Muscle of leg (tissue), 11 donors: ENCODE results near the gene PSMD6. TPM values are rescaled to one million over a fixed set of nuclear protein-coding genes. Genes with fewer than 3 reads are reported as not detected.

Experiments
- DNase-seq: peaks from one replicate; pipeline ENCODE4 v3.0.0; 2013
- H3K27ac ChIP-seq: one replicate; pipeline ENCODE4 v1.5.1; 2013; ENCODE audit warnings: mild to moderate bottlenecking, low read length, control low read depth
- H3K27me3 ChIP-seq: one replicate; pipeline ENCODE4 v1.6.1; 2013; ENCODE audit warnings: low read length; ENCODE audit not compliant: control insufficient read depth, insufficient read depth
- H3K36me3 ChIP-seq: one replicate; pipeline ENCODE4 v1.6.1; 2013; ENCODE audit warnings: low read length; ENCODE audit not compliant: control insufficient read depth, insufficient read depth
- H3K4me1 ChIP-seq: one replicate; pipeline ENCODE4 v1.6.1; 2013; ENCODE audit warnings: low read length; ENCODE audit not compliant: control insufficient read depth, insufficient read depth
- H3K4me3 ChIP-seq: one replicate; pipeline ENCODE4 v1.5.1; 2013; ENCODE audit warnings: low read length, control low read depth
- H3K9me3 ChIP-seq: replicated peaks from 2 replicates; pipeline ENCODE4 v1.6.1; 2013; ENCODE audit warnings: low read depth, low read length; ENCODE audit not compliant: control insufficient read depth
- WGBS: methylation state at CpG from one replicate; pipeline ENCODE4 v1.1.5; 2013; ENCODE audit warnings: missing lambda C conversion rate; ENCODE audit not compliant: insufficient coverage; 5-methylcytosine and 5-hydroxymethylcytosine counted together
- polyA plus RNA-seq, 8 donors: library from polyadenylated mRNA; unstranded; fragments of 120-200 nt; gene quantifications; one replicate each; pipeline versions ENCODE4 v1.2.1 to v1.2.3, GENCODE V29; 2013; ENCODE audit warnings: inconsistent platforms in 1 of 8, low replicate concordance in 1 of 8; ENCODE audit not compliant: insufficient read length in 8 of 8, insufficient read depth in 1 of 8
- total RNA-seq: library from RNA; stranded (reverse); fragments of 120-200 nt; gene quantifications from one replicate; pipeline ENCODE4 v1.2.4, GENCODE V29; 2013

The PSMD6 gene
- total and polyA plus RNA-seq, 9 donors = 68.6 to 87.6 (median 80.6) TPM

- Histone ChIP-seq H3K4me1 (no peaks in the 10 kb centered on the region), H3K27me3 (no peaks in the 10 kb centered on the region), H3K4me3 (no peak overlapping the region), H3K36me3 (peaks cover 52% of the 10 kb centered on the region), H3K9me3 (no peaks in the 10 kb centered on the region), H3K27ac (no peak overlapping the region)
- 56% methylated on average over 6 of the region's 10 CpGs for WGBS
- no peak for DNase-seq
Measured at GRCh38 chr3:63998852-63999754, 24.2 kb downstream of the PSMD6 start.

GRCh38 chr3:63995086-63995485, 28.2 kb downstream of the PSMD6 start:
- Histone ChIP-seq H3K4me3 (no peak overlapping the region), H3K4me1 (no peaks in the 10 kb centered on the region), H3K9me3 (no peaks in the 10 kb centered on the region), H3K27me3 (no peaks in the 10 kb centered on the region), H3K27ac (no peak overlapping the region), H3K36me3 (peaks cover 76% of the 10 kb centered on the region)
- no peak for DNase-seq
- 90% methylated on average over 5 of the region's 5 CpGs for WGBS

- Histone ChIP-seq H3K4me3 (no peak overlapping the region), H3K27me3 (no peaks in the 10 kb centered on the region), H3K9me3 (no peaks in the 10 kb centered on the region), H3K27ac (no peak overlapping the region), H3K36me3 (peaks cover 77% of the 10 kb centered on the region), H3K4me1 (no peaks in the 10 kb centered on the region)
- WGBS = no CpG with 5 or more reads among the region's 3 CpGs
- peak; percentile 90 for DNase-seq
Measured at GRCh38 chr3:63993653-63994079, 29.6 kb downstream of the PSMD6 start.

- DNase-seq = no peak
- H3K27me3 ChIP-seq = no peaks in the 10 kb centered on the region
- H3K4me3 ChIP-seq = no peak overlapping the region
- no peaks in the 10 kb centered on the region for H3K4me1 ChIP-seq
- no peaks in the 10 kb centered on the region for H3K9me3 ChIP-seq
- no peak overlapping the region for H3K27ac ChIP-seq
- WGBS = 89% methylated on average over 3 of the region's 5 CpGs
- H3K36me3 ChIP-seq = peaks cover 80% of the 10 kb centered on the region
Measured at GRCh38 chr3:63992516-63993209, 30.6 kb downstream of the PSMD6 start.

- WGBS = 100% methylated on average over 3 of the region's 3 CpGs
- Histone ChIP-seq H3K36me3 (peaks cover 78% of the 10 kb centered on the region), H3K27me3 (no peaks in the 10 kb centered on the region)
Measured at GRCh38 chr3:63991666-63992065, 31.6 kb downstream of the PSMD6 start.

GRCh38 chr3:63990733-63991132, 32.6 kb downstream of the PSMD6 start:
- 94% methylated on average over 5 of the region's 5 CpGs for WGBS
- Histone ChIP-seq H3K27ac (no peak overlapping the region), H3K36me3 (peaks cover 72% of the 10 kb centered on the region), H3K27me3 (no peaks in the 10 kb centered on the region), H3K4me3 (no peak overlapping the region), H3K9me3 (no peaks in the 10 kb centered on the region), H3K4me1 (peaks cover 5% of the 10 kb centered on the region)
- DNase-seq = no peak

More at GRCh38 chr3:63991666-63992065, 31.6 kb downstream of the PSMD6 start:
- Histone ChIP-seq H3K9me3 (no peaks in the 10 kb centered on the region), H3K4me3 (no peak overlapping the region), H3K4me1 (no peaks in the 10 kb centered on the region), H3K27ac (no peak overlapping the region)
- no peak for DNase-seq

- 93% methylated on average over 14 of the region's 14 CpGs for WGBS
- Histone ChIP-seq H3K4me1 (peaks cover 5% of the 10 kb centered on the region), H3K4me3 (no peak overlapping the region), H3K9me3 (no peaks in the 10 kb centered on the region), H3K36me3 (peaks cover 67% of the 10 kb centered on the region), H3K27me3 (no peaks in the 10 kb centered on the region), H3K27ac (no peak overlapping the region)
- DNase-seq = no peak
Measured at GRCh38 chr3:63990204-63990603, 33.1 kb downstream of the PSMD6 start.

GRCh38 chr3:63988943-63989342, 34.4 kb downstream of the PSMD6 start:
- Histone ChIP-seq H3K27me3 (no peaks in the 10 kb centered on the region), H3K36me3 (peaks cover 60% of the 10 kb centered on the region), H3K9me3 (no peaks in the 10 kb centered on the region), H3K4me1 (peaks cover 5% of the 10 kb centered on the region), H3K27ac (no peak overlapping the region), H3K4me3 (no peak overlapping the region)
- DNase-seq = no peak
- no CpG with 5 or more reads among the region's 4 CpGs for WGBS

- H3K9me3 ChIP-seq = no peaks in the 10 kb centered on the region
- WGBS = no CpG with 5 or more reads among the region's 2 CpGs
- H3K27ac ChIP-seq = no peak overlapping the region
- DNase-seq = no peak
- no peaks in the 10 kb centered on the region for H3K27me3 ChIP-seq
- H3K4me1 ChIP-seq = peaks cover 7% of the 10 kb centered on the region
- no peak overlapping the region for H3K4me3 ChIP-seq
- peaks cover 55% of the 10 kb centered on the region for H3K36me3 ChIP-seq
Measured at GRCh38 chr3:63986831-63987230, 36.5 kb downstream of the PSMD6 start.

GRCh38 chr3:63986146-63986545, 37.1 kb downstream of the PSMD6 start:
- peaks cover 7% of the 10 kb centered on the region for H3K4me1 ChIP-seq
- DNase-seq = no peak
- H3K36me3 ChIP-seq = peaks cover 52% of the 10 kb centered on the region
- no peak overlapping the region for H3K4me3 ChIP-seq
- H3K27me3 ChIP-seq = no peaks in the 10 kb centered on the region
- no peak overlapping the region for H3K27ac ChIP-seq
- no peaks in the 10 kb centered on the region for H3K9me3 ChIP-seq
- 82% methylated on average over 5 of the region's 7 CpGs for WGBS
